OCI-LY3 (cell line): Measurements from ENCODE around the gene BPTF.

Experiments used
- H2AFZ ChIP-seq: fragments of 200-600, 300-600 bp; shearing (Covaris generic); 2 replicates; pipeline ENCODE4 v1.6.0; 2014; ENCODE audit warnings: antibody characterized with exemption, low read depth, low read length
- H3K27ac ChIP-seq: fragments of 200-600, 300-600 bp; sonication (generic); 2 replicates; pipeline ENCODE4 v1.5.1; 2014; ENCODE audit warnings: mild to moderate bottlenecking, low read length, moderate library complexity, mixed read lengths
- H3K27me3 ChIP-seq: fragments of 200-600, 300-600 bp; sonication (generic); 2 replicates; pipeline ENCODE4 v1.6.1; 2014; ENCODE audit warnings: low read depth, low read length, mixed read lengths
- H3K36me3 ChIP-seq: fragments of 200-600, 300-600 bp; sonication (generic); replicated peaks from 2 replicates; pipeline ENCODE3; 2014; ENCODE audit warnings: low read depth, low read length, mixed read lengths
- H3K4me1 ChIP-seq: fragments of 300-600, 200-600 bp; sonication (generic); 2 replicates; pipeline ENCODE4 v1.6.1; 2014; ENCODE audit warnings: low read length, mixed read lengths
- H3K4me2 ChIP-seq: fragments of 200-600, 300-600 bp; sonication (generic); 2 replicates; pipeline ENCODE4 v1.6.1; 2014; ENCODE audit warnings: low read length, mixed read lengths
- H3K4me3 ChIP-seq: fragments of 300-600, 200-600 bp; sonication (generic); 2 replicates; pipeline ENCODE4 v1.5.1; 2014; ENCODE audit warnings: antibody characterized with exemption, mild to moderate bottlenecking, low read length, moderate library complexity
- H3K79me2 ChIP-seq: fragments of 300-600, 200-600 bp; shearing (Covaris generic); 2 replicates; pipeline ENCODE4 v1.6.1; 2014; ENCODE audit warnings: mild to moderate bottlenecking, low read length, mixed read lengths
- H3K9ac ChIP-seq: fragments of 300-600, 200-600 bp; shearing (Covaris generic); 2 replicates; pipeline ENCODE4 v1.6.0; 2014; ENCODE audit warnings: mild to moderate bottlenecking, low read length, moderate library complexity
- H3K9me3 ChIP-seq: fragments of 200-600, 300-600 bp; shearing (Covaris generic); 2 replicates; pipeline ENCODE4 v1.6.1; 2014; ENCODE audit warnings: low read length, mixed read lengths; ENCODE audit not compliant: insufficient read depth
- H4K20me1 ChIP-seq: fragments of 200-600, 300-600 bp; sonication (generic); 2 replicates; pipeline ENCODE4 v1.6.1; 2016; ENCODE audit warnings: low read length, mixed read lengths; ENCODE audit not compliant: insufficient read depth
- EZH2phosphoT487 ChIP-seq: fragments of 200-600 bp; shearing (Covaris generic); IDR thresholded peaks from 2 replicates; pipeline ENCODE4 v1.6.1; 2018; ENCODE audit warnings: antibody characterized with exemption, mixed run types, low read depth
- TF ChIP-seq, protein P1 (sequence below): fragments of 200-600, 300-600 bp; sonication (generic); IDR thresholded peaks from 2 replicates; pipeline ENCODE4 v1.5.1; 2014; ENCODE audit warnings: antibody characterized with exemption, low read length, low read depth

BPTF gene

GRCh38 chr17:67862614-67863217 is 37.4 kb downstream of the BPTF start:
- H3K9me3 ChIP-seq, result no peaks in the 10 kb centered on the region
- peaks cover 7% of the 10 kb centered on the region for H3K4me1 ChIP-seq
- no peaks in the 10 kb centered on the region for H3K27me3 ChIP-seq
- H2AFZ ChIP-seq, result no peak overlapping the region
- H3K27ac ChIP-seq, result no peak overlapping the region
- H3K79me2 ChIP-seq, result peaks cover 96% of the 10 kb centered on the region
- TF ChIP-seq, protein P1, sequence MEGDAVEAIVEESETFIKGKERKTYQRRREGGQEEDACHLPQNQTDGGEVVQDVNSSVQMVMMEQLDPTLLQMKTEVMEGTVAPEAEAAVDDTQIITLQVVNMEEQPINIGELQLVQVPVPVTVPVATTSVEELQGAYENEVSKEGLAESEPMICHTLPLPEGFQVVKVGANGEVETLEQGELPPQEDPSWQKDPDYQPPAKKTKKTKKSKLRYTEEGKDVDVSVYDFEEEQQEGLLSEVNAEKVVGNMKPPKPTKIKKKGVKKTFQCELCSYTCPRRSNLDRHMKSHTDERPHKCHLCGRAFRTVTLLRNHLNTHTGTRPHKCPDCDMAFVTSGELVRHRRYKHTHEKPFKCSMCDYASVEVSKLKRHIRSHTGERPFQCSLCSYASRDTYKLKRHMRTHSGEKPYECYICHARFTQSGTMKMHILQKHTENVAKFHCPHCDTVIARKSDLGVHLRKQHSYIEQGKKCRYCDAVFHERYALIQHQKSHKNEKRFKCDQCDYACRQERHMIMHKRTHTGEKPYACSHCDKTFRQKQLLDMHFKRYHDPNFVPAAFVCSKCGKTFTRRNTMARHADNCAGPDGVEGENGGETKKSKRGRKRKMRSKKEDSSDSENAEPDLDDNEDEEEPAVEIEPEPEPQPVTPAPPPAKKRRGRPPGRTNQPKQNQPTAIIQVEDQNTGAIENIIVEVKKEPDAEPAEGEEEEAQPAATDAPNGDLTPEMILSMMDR, result no peak
- TF ChIP-seq EZH2phosphoT487, result no peak
- H3K4me2 ChIP-seq, result no peak overlapping the region
- no peaks in the 10 kb centered on the region for H3K36me3 ChIP-seq
- H4K20me1 ChIP-seq, result peaks cover 68% of the 10 kb centered on the region
- no peak overlapping the region for H3K9ac ChIP-seq
- H3K4me3 ChIP-seq, result no peak overlapping the region

GRCh38 chr17:67863624-67864247 is 38.4 kb downstream of the BPTF start:
- peaks cover 89% of the 10 kb centered on the region for H3K79me2 ChIP-seq
- no peak overlapping the region for H3K27ac ChIP-seq
- H3K4me1 ChIP-seq, result peaks cover 7% of the 10 kb centered on the region
- TF ChIP-seq EZH2phosphoT487, result no peak
- TF ChIP-seq, protein P1, result no peak
- 0 out of 2 replicates have a peak overlapping the region, but pooled peaks have one; percentile 27 for H3K4me2 ChIP-seq
- H3K9ac ChIP-seq, result no peak overlapping the region
- H3K36me3 ChIP-seq, result no peaks in the 10 kb centered on the region
- no peak overlapping the region for H3K4me3 ChIP-seq
- peaks cover 71% of the 10 kb centered on the region for H4K20me1 ChIP-seq
- H2AFZ ChIP-seq, result no peak overlapping the region
- no peaks in the 10 kb centered on the region for H3K27me3 ChIP-seq
- no peaks in the 10 kb centered on the region for H3K9me3 ChIP-seq

DNA sequence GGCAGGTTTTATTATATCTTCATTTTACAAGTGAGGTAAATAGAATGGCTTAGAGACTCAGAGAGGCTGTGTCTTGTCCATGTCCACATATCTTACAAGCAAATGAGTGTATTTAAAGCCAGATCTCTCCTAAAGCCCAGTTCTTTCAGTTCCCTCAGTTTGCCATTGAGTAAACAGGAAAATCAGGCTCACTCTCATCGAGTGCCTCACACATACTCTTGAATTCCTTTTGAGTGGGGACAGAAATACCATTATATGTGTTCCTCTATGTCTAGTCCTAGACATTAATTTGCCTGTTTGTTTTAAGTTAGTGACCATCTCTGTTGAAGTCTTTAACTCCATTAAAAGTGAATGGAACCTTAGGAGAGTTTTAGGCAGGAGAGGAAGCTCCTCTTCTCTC is 40.1 kb downstream of the BPTF start:
- Histone ChIP-seq H3K9me3 (no peaks in the 10 kb centered on the region), H3K27me3 (no peaks in the 10 kb centered on the region), H3K4me1 (peaks cover 21% of the 10 kb centered on the region), H3K4me3 (no peak overlapping the region), H3K27ac (no peak overlapping the region), H4K20me1 (peaks cover 66% of the 10 kb centered on the region), H3K4me2 (no peak overlapping the region), H2AFZ (no peak overlapping the region), H3K79me2 (peaks cover 78% of the 10 kb centered on the region), H3K9ac (no peak overlapping the region), H3K36me3 (no peaks in the 10 kb centered on the region)
- TF ChIP-seq, protein P1, result no peak
- no peak for TF ChIP-seq EZH2phosphoT487

DNA sequence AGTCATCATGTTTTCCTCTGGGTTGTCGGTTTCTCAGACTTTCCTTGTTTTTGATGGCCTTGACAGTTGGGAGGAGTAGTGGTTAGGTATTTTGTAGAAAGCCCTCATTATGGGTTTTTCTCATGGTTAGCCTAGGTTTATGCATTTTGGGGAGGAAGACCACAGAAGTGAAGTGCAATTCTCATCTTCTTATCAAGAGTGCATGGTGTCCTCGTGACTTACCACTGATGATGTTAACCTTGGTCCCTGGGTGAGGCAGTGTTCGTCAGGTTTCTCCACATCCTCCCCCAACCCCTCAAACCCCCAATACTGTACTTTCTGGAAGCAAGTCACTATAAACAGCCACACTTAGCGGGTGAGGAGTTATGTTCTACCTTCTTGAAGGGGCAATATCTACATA is 42.3 kb downstream of the BPTF start:
- Histone ChIP-seq H3K27me3 (no peaks in the 10 kb centered on the region), H4K20me1 (peaks cover 48% of the 10 kb centered on the region), H3K9ac (no peak overlapping the region), H3K27ac (no peak overlapping the region), H2AFZ (no peak overlapping the region), H3K4me1 (peaks cover 21% of the 10 kb centered on the region), H3K4me3 (no peak overlapping the region), H3K79me2 (peaks cover 58% of the 10 kb centered on the region), H3K4me2 (no peak overlapping the region), H3K9me3 (no peaks in the 10 kb centered on the region), H3K36me3 (no peaks in the 10 kb centered on the region)
- TF ChIP-seq EZH2phosphoT487, result no peak
- TF ChIP-seq, protein P1, result no peak
